IMR-90 (cell line): ENCODE data around the gene CREG1.

Source experiments
- BHLHE40 ChIP-seq: fragments of 150-350 bp; IDR thresholded peaks from 2 replicates; pipeline ENCODE4 v1.6.1; 2016; ENCODE audit warnings: mild to moderate bottlenecking, low read depth, low read length
- CEBPB ChIP-seq: IDR thresholded peaks from 2 replicates; pipeline ENCODE4 v1.6.1; 2012; ENCODE audit warnings: low read depth, low read length, improper control_type of control experiment
- CHD1 ChIP-seq: IDR thresholded peaks from 2 replicates; pipeline ENCODE4 v1.6.1; 2012; ENCODE audit warnings: low read depth, low read length, improper control_type of control experiment
- FOS ChIP-seq: fragments of 150-350 bp; IDR thresholded peaks from 2 replicates; pipeline ENCODE4 v1.6.1; 2016; ENCODE audit warnings: low read depth, low read length
- MAFK ChIP-seq: IDR thresholded peaks from 2 replicates; pipeline ENCODE4 v1.6.1; 2012; ENCODE audit warnings: low read depth, low read length, improper control_type of control experiment
- NFE2L2 ChIP-seq: fragments of 150-350 bp; IDR thresholded peaks from 2 replicates; pipeline ENCODE4 v1.6.1; 2016; ENCODE audit warnings: low read depth, mild to moderate bottlenecking, low read length
- POLR2A ChIP-seq: IDR thresholded peaks from 2 replicates; pipeline ENCODE4 v1.6.1; 2012; ENCODE audit warnings: mild to moderate bottlenecking, low read depth, low read length
- RAD21 ChIP-seq: IDR thresholded peaks from 2 replicates; pipeline ENCODE4 v1.6.1; 2012; ENCODE audit warnings: low read length, improper control_type of control experiment
- RCOR1 ChIP-seq: IDR thresholded peaks from 2 replicates; pipeline ENCODE4 v1.6.1; 2012; ENCODE audit warnings: mild to moderate bottlenecking, low read length, improper control_type of control experiment; ENCODE audit not compliant: insufficient replicate concordance
- TF ChIP-seq, protein P1 (sequence below): conservative IDR thresholded peaks from 2 replicates; pipeline ENCODE4 v1.5.1; 2012; ENCODE audit warnings: mild to moderate bottlenecking, low read depth, low read length, improper control_type of control experiment
- TF ChIP-seq, protein P2 (sequence below): fragments of 150-350 bp; IDR thresholded peaks from 2 replicates; pipeline ENCODE4 v1.6.1; 2017; ENCODE audit warnings: mild to moderate bottlenecking, antibody characterized with exemption, low read length, low read depth
- TF ChIP-seq, protein P3 (sequence below): fragments of 150-350 bp; IDR thresholded peaks from 2 replicates; pipeline ENCODE4 v1.6.1; 2016; ENCODE audit warnings: low read depth, mild to moderate bottlenecking, low read length, moderate library complexity, borderline replicate concordance

DNA sequence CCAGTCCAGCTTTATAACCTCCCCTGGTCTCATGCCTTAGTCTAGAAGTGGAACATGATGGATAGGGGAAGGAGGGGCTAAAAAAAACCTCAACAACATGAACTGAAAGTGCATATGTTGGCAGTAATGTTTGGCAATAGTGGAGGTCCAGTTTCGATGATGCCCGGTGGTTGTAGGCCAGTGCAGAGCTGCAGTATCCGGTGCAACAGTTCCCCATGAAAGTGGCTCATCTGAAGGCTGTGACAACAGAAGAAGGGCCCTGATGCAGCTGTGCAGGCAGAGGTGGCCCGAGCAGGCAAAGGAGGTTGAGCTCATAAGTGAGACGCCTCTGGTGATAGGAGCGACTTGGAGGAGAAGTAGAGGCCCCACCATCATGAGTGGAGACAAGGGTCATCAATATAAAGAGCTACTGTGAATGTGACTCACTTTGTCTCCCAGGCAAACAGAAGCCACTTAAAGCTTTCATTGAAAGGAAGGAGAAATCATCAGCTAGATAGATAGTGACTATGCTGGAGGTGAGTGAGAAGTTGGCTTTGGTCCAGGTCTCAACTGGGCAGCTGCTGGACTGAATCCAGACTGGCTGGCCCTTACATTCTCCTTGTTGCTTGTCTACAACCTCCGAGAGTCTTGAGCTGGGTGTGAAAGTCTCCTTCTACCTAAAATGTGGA is 10.2 kb upstream of the CREG1 start:
- TF ChIP-seq, protein P1, sequence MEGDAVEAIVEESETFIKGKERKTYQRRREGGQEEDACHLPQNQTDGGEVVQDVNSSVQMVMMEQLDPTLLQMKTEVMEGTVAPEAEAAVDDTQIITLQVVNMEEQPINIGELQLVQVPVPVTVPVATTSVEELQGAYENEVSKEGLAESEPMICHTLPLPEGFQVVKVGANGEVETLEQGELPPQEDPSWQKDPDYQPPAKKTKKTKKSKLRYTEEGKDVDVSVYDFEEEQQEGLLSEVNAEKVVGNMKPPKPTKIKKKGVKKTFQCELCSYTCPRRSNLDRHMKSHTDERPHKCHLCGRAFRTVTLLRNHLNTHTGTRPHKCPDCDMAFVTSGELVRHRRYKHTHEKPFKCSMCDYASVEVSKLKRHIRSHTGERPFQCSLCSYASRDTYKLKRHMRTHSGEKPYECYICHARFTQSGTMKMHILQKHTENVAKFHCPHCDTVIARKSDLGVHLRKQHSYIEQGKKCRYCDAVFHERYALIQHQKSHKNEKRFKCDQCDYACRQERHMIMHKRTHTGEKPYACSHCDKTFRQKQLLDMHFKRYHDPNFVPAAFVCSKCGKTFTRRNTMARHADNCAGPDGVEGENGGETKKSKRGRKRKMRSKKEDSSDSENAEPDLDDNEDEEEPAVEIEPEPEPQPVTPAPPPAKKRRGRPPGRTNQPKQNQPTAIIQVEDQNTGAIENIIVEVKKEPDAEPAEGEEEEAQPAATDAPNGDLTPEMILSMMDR: no peak
- TF ChIP-seq CEBPB (no peak), POLR2A (no peak), CHD1 (no peak), NFE2L2 (no peak), MAFK (no peak), RAD21 (no peak), BHLHE40 (no peak), FOS (no peak), RCOR1 (no peak)
- TF ChIP-seq, protein P2, sequence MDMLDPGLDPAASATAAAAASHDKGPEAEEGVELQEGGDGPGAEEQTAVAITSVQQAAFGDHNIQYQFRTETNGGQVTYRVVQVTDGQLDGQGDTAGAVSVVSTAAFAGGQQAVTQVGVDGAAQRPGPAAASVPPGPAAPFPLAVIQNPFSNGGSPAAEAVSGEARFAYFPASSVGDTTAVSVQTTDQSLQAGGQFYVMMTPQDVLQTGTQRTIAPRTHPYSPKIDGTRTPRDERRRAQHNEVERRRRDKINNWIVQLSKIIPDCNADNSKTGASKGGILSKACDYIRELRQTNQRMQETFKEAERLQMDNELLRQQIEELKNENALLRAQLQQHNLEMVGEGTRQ: no peak
- TF ChIP-seq, protein P3, sequence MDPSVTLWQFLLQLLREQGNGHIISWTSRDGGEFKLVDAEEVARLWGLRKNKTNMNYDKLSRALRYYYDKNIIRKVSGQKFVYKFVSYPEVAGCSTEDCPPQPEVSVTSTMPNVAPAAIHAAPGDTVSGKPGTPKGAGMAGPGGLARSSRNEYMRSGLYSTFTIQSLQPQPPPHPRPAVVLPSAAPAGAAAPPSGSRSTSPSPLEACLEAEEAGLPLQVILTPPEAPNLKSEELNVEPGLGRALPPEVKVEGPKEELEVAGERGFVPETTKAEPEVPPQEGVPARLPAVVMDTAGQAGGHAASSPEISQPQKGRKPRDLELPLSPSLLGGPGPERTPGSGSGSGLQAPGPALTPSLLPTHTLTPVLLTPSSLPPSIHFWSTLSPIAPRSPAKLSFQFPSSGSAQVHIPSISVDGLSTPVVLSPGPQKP: no peak
